Heart left ventricle (tissue), 16 donors: ENCODE data around the gene KRTAP4-7. TPM values are rescaled to one million over a fixed set of nuclear protein-coding genes. Genes with fewer than 3 reads are reported as not detected.
"Not testable (repeated sequence)": the region's sequence is repeated elsewhere in the genome, so short reads cannot be mapped to it uniquely, and the experiment has no call there.

Experiments used
- ATAC-seq, 4 donors: fragments of 200-7000 bp; cut with Tn5 transposase; one replicate each; pipeline ENCODE4 v1.9.1; 2020 to 2022; ENCODE audit warnings: moderate library complexity in 4 of 4, mild to moderate bottlenecking in 3 of 4, moderate number of reproducible peaks in 1 of 4
- DNase-seq, 5 donors: peaks; one replicate each; pipeline ENCODE4 v3.0.0-alpha.2; 2020
- H3K27ac ChIP-seq, 12 donors: fragments of 200-600 bp; sonication (generic) in 4 of 12; one replicate each; pipeline versions ENCODE4 v1.5.0 to v1.8.0; 2016 to 2022; ENCODE audit warnings: mild to moderate bottlenecking in 2 of 12
- H3K27me3 ChIP-seq, 9 donors: fragments of 200-600 bp; sonication (generic) in 2 of 9; one replicate each; pipeline versions ENCODE4 v1.5.1 to v1.8.0; 2016 to 2022; ENCODE audit warnings: mild to moderate bottlenecking in 3 of 9
- H3K36me3 ChIP-seq, 9 donors: fragments of 200-600 bp; sonication (generic) in 2 of 9; one replicate each; pipeline versions ENCODE4 v1.5.0 to v1.8.0; 2018 to 2022; ENCODE audit warnings: mild to moderate bottlenecking in 2 of 9
- H3K4me1 ChIP-seq, 12 donors: fragments of 200-600 bp; sonication (generic) in 4 of 12; one replicate each; pipeline versions ENCODE4 v1.5.0 to v1.8.0; 2016 to 2022; ENCODE audit warnings: mild to moderate bottlenecking in 3 of 12
- H3K4me3 ChIP-seq, 12 donors: fragments of 200-600 bp; sonication (generic) in 4 of 12; one replicate each; pipeline versions ENCODE4 v1.5.0 to v1.8.0; 2017 to 2022; ENCODE audit warnings: mild to moderate bottlenecking in 9 of 12, moderate library complexity in 4 of 12
- H3K9me3 ChIP-seq, 12 donors: fragments of 200-600 bp; sonication (generic) in 4 of 12; one replicate each; pipeline versions ENCODE4 v1.5.0 to v1.8.0; 2016 to 2022; ENCODE audit warnings: mild to moderate bottlenecking in 1 of 12
- CTCF ChIP-seq, 12 donors: fragments of 200-600 bp; sonication (generic) in 4 of 12; IDR thresholded peaks; one replicate each; pipeline versions ENCODE4 v1.5.0 to v1.8.0; 2018 to 2022; ENCODE audit warnings: antibody characterized with exemption in 12 of 12, mild to moderate bottlenecking in 5 of 12
- POLR2A ChIP-seq, 2 donors: fragments of 450-650 bp; IDR thresholded peaks; one replicate each; pipeline ENCODE4 v1.6.1; 2017; ENCODE audit warnings: antibody characterized with exemption in 2 of 2, mild to moderate bottlenecking in 2 of 2, moderate library complexity in 2 of 2
- WGBS, 4 donors: extraction: QIAGEN DNeasy Blood & Tissue Kit in 2 of 4; methylation state at CpG; one replicate each; pipeline versions ENCODE4 v1.1.5 to v1.1.7; 2013 to 2018; 5-methylcytosine and 5-hydroxymethylcytosine counted together
- intact Hi-C, 10 donors: fragments of 100-400 bp; cut with DNase I; formaldehyde crosslinking; loops; one replicate each; pipeline versions ENCODE4 v1.11.1 to v1.14.2; 2022
- polyA plus RNA-seq, 2 donors: library from polyadenylated mRNA; stranded (reverse); fragments of 200-250 nt; gene quantifications; one replicate each; pipeline ENCODE4 v1.2.3, GENCODE V29; 2013
- total RNA-seq, 9 donors: library from RNA; depleted of rRNA in 2 of 9; stranded (reverse); fragments of >200 nt in 2 of 9; fragmentation: NEBNext Ultra II Directional in 3 of 9; extraction: Animal tissue kit (Norgen Biotek cat#: 25700) in 3 of 9; gene quantifications; one replicate each; pipeline versions ENCODE4 v1.1.0 to v1.2.4, GENCODE V29; 2016 to 2023
- donor health status: ischemic (EF 13 %, LVEDD 7.1; RV severe dilation, severe dysfunction).
- donor health status: healthy with polysubstance abuse.
- donor health status: DM: no; HTN: yes; CAD: no.
- donor health status: DM: no; HTN: no; CAD: no.
- donor health status: ischemic (EF 25% LVEDD 6.9; RV normal size, moderate dysfunction).
- donor health status: ischemic (EF 25% LVEDD 5.7; RV mildly dilated, moderate dysfunction).
- donor health status: healthy.
- donor health status: DM: yes; HTN: yes; CAD: no.
- donor health status: ischemic (EF 35%, LVEDD 5.7; RV mildly dilated, moderate dysfunction).
- donor health status: nonischemic (EF 11% LVEDD 7.7; RV severe dilation, severe dysfunction).
- donor health status: DM: yes; HTN: yes; CAD: no.
- donor health status: PGD.
- donor health status: ischemic (EF 29% LVEDD 5.4; RV normal size, mild dysfunction).
- donor health status: nonischemic (EF 23%, LVEDD 6.1; RV moderate dilation, normal function).

Gene KRTAP4-7
- total and polyA plus RNA-seq, 11 donors = not detected

- Histone ChIP-seq H3K4me1 (no peaks in the 10 kb centered on the region), H3K36me3 (no peaks in the 10 kb centered on the region), H3K27ac (no peak overlapping the region), H3K27me3 (peaks cover 0 to 14% (median 0%) of the 10 kb centered on the region in 9 donors), H3K4me3 (no peak overlapping the region), H3K9me3 (no peaks in the 10 kb centered on the region)
- TF ChIP-seq CTCF (IDR thresholded peaks at IDR 0.05) (no peak), POLR2A (IDR thresholded peaks at IDR 0.05) (no peak)
- intact Hi-C loops = no loop called here
- WGBS, 4 donors = 66 to 74% (median 69%) methylated on average over 2 of the region's 2 CpGs
- no peak for ATAC-seq
- DNase-seq = no peak
Measured at GRCh38 chr17:41111151-41111885, 27.4 kb downstream of the KRTAP4-7 start.

GRCh38 chr17:41116297-41116696 is 32.3 kb downstream of the KRTAP4-7 start:
- Histone ChIP-seq H3K27ac (no peak overlapping the region), H3K27me3 (peaks cover 0 to 18% (median 0%) of the 10 kb centered on the region in 9 donors), H3K36me3 (no peaks in the 10 kb centered on the region), H3K9me3 (no peaks in the 10 kb centered on the region), H3K4me3 (no peak overlapping the region), H3K4me1 (no peaks in the 10 kb centered on the region)
- DNase-seq = no peak
- 65 to 76% (median 72%) methylated on average over 5 of the region's 5 CpGs for WGBS, 4 donors
- intact Hi-C loops = no loop called here
- TF ChIP-seq POLR2A (IDR thresholded peaks at IDR 0.05) (no peak), CTCF (IDR thresholded peaks at IDR 0.05) (no peak)
- no peak for ATAC-seq

- H3K36me3 ChIP-seq, intact Hi-C loops, H3K4me3 ChIP-seq, ATAC-seq, H3K27ac ChIP-seq, DNase-seq, H3K9me3 ChIP-seq, H3K4me1 ChIP-seq: not testable (repeated sequence)
- 62 to 78% (median 75%) methylated on average over 5 to 10 of the region's 10 CpGs for WGBS, 4 donors
- H3K27me3 ChIP-seq = peaks cover 0 to 18% (median 0%) of the 10 kb centered on the region in 9 donors
Measured at GRCh38 chr17:41117846-41118386, 34.0 kb downstream of the KRTAP4-7 start, which contains the start of gene KRTAP4-11. KRTAP4-11 (minus strand) TSS chr17:41118373; CDS start chr17:41118315, 58 bp downstream.

GRCh38 chr17:41118721-41119120 is 34.8 kb downstream of the KRTAP4-7 start:
- DNase-seq (no peak), ATAC-seq (no peak)
- Histone ChIP-seq H3K4me3 (no peak overlapping the region), H3K36me3 (no peaks in the 10 kb centered on the region), H3K27ac (no peak overlapping the region), H3K9me3 (no peaks in the 10 kb centered on the region), H3K27me3 (peaks cover 0 to 18% (median 0%) of the 10 kb centered on the region in 9 donors), H3K4me1 (no peaks in the 10 kb centered on the region)
- WGBS, 4 donors = 82 to 91% (median 88%) methylated on average over 4 of the region's 4 CpGs
- intact Hi-C loops = no loop called here
- TF ChIP-seq CTCF (IDR thresholded peaks at IDR 0.05) = no peak
- no peak for TF ChIP-seq POLR2A (IDR thresholded peaks at IDR 0.05)

- H3K27ac ChIP-seq, ATAC-seq, H3K36me3 ChIP-seq, H3K4me1 ChIP-seq, intact Hi-C loops, DNase-seq, H3K9me3 ChIP-seq, H3K4me3 ChIP-seq: not testable (repeated sequence)
- WGBS, 4 donors = 54 to 57% (median 56%) methylated on average over 11 of the region's 11 CpGs
- H3K27me3 ChIP-seq = peaks cover 0 to 18% (median 0%) of the 10 kb centered on the region in 9 donors
Measured at GRCh38 chr17:41119696-41120690, 36.0 kb downstream of the KRTAP4-7 start.
